ENCODE data around the gene DGCR2.
A peak's percentile ranks its signal among the peaks of the same experiment; 100 is the strongest.
"Not testable (repeated sequence)": the region's sequence is repeated elsewhere in the genome, so short reads cannot be mapped to it uniquely, and the experiment has no call there.

Gene DGCR2, protein sequence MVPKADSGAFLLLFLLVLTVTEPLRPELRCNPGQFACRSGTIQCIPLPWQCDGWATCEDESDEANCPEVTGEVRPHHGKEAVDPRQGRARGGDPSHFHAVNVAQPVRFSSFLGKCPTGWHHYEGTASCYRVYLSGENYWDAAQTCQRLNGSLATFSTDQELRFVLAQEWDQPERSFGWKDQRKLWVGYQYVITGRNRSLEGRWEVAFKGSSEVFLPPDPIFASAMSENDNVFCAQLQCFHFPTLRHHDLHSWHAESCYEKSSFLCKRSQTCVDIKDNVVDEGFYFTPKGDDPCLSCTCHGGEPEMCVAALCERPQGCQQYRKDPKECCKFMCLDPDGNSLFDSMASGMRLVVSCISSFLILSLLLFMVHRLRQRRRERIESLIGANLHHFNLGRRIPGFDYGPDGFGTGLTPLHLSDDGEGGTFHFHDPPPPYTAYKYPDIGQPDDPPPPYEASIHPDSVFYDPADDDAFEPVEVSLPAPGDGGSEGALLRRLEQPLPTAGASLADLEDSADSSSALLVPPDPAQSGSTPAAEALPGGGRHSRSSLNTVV

DNA sequence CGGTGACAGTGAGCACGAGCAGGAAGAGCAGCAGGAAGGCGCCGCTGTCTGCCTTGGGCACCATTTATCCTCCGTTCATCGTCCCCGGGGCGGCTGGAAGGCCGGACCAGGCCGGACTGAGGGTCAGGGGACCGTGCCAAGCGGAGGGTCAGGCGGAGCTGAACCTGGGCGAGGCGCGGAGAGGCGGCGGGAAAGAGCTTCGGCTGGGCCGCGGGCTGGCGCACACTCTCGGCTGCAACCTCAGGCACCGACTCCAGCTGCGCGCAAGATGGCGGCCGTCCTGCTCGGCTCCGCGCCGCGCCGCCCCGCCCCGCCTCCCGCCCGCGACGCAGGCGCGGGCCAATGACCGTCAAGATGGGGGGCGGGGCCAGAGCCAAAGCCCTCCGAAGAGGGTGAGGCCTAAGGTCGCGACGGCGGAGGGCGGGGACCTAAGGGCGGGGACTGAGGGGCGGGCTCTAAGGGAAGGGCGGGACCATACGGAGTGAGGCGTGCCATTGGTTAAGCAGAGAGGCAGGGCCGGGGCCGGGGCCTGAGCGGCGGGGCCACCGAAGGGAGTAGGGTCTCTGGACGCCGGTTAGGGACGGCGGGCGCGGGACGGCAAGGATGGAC, at the start of gene DGCR2:
TSS of gene DGCR2 (minus strand) at position 270 of the 609 bp plus-strand sequence. CDS start at position 64, 206 bp downstream.
- DNase-seq (ENCODE audit: low read depth in 2 of 2, low spot score in 1 of 2): peak; percentile 91 to 95

DNA sequence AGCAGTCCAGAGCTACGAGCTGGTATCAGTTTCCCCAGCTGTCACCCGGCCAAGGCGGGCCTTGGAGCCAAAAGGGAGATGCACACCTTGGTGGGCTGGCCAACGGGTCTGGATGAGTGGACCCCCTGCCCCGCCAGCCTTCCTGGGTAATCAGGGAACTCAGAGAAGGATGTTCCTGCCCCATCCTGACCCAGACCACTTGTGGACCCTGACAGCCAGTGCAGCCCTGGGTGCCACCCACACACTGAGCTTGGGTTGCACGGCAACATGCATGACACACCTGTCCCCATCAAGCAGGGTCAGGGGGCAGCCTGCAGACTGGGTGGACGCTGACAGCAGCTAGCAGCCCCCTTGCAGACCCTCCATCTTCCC, 47.7 kb upstream of the DGCR2 start:
- DNase-seq (ENCODE audit: low read depth in 2 of 2, low spot score in 1 of 2): no peak

DNA sequence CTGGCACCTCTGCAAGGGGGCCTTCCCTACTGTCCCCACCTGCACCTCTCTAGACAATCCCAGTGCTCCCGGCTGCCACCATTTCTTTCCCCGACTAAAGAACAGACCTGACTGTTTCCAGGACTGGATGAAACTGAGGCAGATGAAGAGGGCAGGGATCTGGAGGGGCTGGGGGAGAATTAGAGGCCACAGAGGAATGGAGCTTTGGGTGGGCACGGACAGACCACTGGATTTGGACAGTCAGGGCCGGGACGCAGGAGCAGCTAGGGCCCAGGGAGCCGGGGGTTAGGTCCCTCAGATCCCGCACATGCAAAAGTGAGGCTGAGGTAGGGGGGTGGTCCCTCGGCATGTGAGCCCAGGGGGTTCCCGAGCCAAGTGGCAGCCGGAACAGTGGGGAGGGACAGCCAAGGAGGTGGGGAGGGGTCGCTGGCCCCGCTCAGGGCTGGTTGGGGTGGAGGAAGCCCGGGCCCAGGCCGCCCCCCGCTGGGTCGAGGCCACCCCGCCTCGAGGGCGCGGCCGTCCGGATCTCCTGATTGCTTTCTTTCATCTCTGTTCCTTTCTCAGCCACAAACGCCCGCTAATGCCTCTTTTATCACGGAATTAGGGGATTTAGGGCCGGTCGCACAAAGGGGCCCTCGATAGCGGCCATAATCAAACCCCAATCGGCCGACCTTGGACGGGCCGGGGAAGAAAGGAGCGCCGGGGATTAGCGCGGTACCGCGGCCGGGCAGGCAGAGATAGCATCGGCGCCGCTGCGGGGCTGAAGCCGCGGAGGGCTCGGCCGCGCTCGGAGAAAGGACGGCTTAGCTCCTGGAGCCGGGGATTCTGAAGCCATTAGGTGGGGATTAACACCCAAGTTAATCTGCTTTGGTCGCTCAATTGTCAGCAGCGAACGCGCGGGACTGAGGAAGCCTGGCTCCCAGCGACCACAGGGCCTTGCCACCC, 47.1 kb upstream of the DGCR2 start:
- no peak for DNase-seq (ENCODE audit: low read depth in 2 of 2, low spot score in 1 of 2)

DNA sequence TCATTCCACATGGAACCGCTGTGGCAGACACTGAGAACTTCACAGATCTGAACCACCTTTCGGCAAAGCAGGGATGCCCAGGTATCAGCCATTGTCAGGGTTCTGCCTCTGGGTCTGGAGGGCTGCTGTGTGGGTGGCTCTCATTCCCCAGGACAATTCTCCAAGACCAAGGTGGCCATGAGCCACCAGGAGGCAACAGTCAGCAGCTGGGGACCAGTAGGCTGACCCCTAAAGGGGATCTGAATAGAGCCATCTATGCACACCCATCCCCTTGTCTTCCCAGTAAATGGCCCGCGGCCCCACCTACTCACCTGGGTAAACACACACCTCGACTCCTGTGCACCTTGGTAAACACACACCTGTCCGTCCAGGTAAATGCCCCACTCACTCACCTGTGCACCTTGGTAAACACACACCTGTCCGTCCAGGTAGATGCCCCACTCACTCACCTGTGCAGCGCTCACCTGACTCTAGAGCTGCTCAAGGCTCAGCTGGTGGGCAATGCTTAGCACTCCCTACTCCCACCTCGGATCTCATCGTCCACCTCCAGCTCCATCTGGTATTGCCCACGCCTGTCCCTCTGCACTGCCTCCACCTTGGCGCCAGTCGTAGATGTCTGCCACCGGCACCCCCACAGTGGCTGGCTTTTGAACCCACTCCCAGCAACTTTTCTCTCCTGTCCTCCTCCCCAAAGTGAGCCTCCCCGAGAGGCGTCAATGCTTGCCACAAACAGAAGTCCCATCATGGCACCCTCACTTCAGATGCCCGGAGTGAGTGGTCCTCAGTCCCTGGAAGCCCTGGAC, 46.1 kb upstream of the DGCR2 start:
- no peak for DNase-seq (ENCODE audit: low read depth in 2 of 2, low spot score in 1 of 2)

DNA sequence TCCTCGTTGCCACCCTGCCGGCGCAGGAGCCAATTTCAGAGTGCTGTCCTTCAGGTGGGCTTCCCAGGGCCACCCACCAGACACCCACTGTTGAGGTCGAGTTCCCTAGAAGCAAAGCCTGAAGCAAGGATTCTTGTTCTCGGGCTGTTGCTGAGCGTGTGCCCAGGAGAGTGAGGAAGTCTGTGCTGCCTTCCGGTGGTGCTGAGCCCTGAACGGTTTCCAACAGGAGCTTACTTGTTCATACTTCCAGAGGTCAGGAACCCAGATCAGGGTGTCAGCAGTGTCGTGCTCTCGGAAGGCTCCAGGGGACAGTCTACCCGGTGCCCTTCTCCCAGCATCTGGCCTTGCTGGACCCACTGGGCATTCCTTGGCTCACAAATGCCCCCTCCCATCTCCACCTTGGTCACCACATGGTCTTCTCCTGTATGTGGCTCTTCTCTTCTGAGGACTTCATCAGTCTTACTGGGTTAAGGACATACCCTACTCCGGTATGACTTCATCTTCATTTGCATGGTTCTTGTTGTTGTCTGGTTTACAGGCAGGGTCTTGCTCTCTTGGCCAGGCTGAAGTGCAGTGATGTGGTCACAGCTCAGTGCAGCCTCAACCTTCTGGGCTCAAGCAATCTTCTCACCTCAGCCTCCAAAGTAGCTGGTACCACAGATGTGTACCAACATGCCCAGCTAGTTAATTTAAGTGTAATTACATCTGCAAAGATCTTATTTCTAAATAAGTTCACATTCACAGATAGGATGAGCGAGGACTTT, 45.1 kb upstream of the DGCR2 start:
- no peak for DNase-seq (ENCODE audit: low read depth in 2 of 2, low spot score in 1 of 2)

DNA sequence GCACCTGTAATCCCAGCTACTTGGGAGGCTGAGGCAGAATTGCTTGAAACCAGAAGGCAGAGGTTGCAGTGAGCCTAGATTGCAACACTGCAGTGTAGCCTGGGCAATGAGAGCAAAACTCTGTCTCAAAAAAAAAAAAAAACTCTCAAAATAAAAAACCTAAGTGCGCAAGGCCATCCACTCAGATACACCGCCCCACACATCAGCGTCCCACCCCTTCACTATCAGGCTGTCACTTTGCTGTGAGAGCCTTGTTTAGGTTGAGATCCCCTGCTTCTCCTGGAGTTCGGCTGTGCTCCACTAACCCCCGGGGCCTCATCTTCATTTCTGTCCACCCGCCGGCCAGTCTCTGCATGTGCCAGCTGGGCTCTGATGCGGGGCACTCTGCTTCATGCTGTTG, 44.2 kb upstream of the DGCR2 start:
- DNase-seq (ENCODE audit: low read depth in 2 of 2, low spot score in 1 of 2): no peak

DNA sequence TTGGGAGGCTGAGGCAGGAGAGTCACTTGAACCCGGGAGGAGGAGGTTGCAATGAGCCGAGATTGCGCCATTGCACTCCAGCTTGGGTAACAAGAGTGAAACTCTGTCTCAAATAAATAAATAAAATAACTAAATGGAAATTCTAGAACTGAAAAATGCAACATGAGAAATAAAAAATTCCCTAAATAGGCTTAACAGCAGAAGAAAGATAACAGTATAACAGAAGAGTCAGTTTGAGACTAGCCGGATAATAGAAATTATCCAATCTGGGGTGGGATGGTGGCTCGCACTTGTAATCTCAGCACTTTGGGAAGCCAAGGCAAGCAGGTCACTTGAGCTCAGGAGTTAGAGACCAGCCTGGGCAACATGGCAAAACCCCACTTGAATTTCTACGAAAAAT, 42.2 kb upstream of the DGCR2 start:
- no peak for DNase-seq (ENCODE audit: low read depth in 2 of 2, low spot score in 1 of 2)

DNA sequence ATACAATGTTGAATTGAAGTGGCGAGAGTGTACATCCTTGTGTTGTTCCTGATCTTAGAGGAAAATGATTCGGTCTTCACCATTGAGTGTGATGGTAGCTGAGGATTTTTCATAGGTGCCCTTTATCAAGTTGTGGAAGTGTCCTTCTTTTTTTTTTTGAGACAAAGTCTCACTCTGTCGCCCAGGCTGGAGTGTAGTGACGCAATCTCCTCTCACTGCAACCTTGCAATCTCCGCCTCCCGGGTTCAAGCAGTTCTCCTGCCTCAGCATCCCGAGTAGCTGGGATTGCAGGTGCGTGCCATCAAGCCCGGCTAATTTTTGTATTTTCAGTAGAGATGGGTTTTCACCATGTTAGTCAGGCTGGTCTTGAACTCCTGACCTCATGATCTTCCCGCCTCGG, 36.4 kb upstream of the DGCR2 start:
- DNase-seq (ENCODE audit: low read depth in 2 of 2, low spot score in 1 of 2): not testable (repeated sequence)

DNA sequence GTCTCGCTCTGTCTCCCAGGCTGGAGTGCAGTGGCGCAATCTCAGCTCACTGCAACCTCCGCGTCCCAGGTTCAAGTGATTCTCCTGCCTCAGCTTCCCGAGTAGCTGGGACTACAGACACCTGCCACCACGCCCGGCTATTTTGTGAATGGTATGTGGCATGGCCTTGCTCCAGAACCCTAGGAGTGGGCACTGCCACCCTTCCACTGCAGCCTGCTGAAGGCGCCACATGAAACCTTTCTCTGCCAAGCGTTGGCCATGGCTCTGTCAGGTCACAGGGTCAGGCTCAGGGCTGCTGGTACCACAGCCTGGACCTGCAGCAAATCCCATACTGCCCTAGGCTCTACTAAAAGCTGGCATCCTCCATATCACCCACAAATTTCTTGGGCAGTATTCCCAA, 33.9 kb upstream of the DGCR2 start:
- not testable (repeated sequence) for DNase-seq (ENCODE audit: low read depth in 2 of 2, low spot score in 1 of 2)

DNA sequence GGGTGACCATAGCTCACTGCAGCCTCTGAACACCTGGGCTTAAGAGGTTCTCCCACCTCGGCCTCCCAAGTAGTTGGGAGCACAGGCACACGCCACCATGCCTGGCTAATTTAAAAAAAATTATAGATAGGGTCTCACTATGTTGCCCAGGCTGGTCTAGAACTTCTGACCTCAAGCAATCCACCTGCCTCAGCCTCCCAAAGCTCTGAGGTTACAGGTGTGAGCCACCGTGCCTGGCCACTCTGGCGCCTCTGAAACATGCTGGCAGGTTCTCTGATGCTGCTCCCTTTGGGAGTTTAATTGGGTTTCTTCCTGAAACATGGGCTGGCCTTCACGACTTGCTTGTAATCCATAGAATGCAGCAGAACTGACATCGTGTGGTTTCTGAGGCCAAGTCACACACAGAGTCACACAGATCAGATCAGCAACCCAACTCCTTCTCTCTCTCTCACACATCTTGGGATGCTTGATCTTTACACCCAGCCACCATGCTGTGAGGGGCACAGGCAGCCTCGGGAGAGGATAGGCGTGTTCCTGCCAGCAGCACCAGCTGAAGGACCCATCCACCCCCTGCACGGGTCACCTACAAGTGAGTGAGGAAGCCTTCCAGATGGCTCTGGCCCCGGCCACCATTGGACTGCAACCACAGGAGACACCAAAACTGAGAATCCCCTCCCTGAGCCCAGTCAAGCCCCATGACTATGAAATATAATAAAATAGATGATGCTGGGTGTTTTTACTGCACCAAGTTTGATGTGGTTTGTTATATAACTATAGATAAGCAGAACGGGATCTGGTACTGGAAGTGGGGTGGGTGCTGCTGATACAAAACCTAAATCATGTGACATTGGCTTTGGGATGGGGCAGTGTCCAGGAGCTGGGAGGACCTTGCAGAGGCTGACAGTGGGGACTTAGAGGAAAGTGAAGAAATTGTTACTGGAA, 31.0 kb upstream of the DGCR2 start:
- no peak for DNase-seq (ENCODE audit: low read depth in 2 of 2, low spot score in 1 of 2)

DNA sequence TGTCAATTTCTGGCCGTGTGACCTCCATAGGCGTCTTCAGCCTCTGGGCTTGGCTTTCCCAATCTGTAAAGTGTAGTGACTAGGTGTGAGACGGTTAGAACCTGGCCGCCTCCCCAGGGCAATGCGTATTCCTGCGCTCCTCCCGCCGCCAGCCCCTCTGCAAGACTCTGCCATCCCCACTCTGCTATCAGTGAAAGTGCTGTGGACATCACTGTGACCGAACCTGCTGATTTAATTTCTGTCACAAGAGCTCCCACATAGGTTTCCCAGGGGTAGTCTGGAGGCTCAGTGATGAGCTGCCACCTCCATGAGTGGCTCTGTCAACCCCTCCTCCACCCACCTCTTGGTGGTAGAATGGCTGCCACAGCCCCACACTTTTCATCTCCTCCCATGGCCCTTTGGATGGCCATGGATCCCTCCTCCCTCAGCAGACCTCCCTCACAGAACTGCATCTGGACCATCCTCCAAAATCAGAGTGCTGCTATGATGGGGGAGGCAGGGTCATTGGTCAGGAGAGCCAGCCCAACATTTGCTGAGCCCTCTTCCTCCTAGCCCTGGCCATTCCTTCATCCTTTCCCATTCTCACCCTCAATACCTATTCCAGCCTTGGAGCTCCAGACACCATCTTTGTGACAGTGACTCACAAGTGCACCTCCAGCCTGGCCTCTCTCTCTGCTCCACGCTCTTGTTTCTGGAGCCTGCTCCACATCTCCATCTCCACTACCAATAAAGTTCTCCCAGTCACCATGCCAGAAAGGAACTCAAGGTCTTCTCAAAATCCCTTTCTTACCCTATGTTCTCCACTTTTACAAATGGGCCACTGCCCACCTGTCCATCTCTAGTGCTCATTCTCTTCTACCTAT, 29.3 kb upstream of the DGCR2 start:
- DNase-seq (ENCODE audit: low read depth in 2 of 2, low spot score in 1 of 2): no peak

DNA sequence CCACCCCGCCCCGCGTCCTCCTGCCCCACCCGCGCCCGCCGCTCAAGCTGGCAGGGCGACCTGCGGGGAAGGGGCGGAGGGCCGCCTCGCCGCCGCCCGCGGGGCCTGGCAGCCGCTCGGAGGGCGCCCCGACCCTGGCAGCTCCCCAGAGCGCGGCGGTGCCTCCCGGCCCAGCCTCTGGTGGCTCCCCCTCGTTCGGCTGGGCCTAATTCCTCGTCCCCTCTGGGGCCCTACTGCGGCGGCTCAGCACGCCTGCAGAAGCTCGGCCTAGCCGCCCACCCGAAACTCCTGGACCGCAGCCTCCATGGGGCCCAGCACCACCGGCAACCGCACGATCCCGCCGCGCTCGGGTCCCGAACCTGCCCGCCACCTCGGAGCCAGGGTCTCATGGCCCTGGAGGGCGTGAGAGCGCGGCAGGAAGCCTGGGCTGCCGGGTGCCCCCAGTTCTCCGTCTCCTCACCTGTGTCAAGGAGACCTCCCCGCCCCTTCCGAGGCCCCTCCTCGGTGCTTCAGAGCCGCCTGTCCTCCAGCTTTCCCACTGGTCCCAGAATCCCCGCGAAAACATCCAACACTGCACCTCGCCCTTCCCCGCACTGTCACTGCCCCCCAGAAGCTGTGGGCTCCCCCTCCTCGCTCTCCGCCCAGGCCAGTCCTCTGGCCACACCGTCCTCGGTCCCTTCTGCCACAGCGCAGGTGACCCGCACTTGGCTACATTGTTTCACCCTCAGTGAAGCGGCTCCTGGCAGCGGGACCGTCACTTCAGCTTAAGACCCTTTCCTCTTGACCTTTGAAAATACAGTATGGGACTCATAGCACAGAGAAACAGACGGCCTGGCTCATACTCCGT, 28.5 kb upstream of the DGCR2 start:
- no peak for DNase-seq (ENCODE audit: low read depth in 2 of 2, low spot score in 1 of 2)

DNA sequence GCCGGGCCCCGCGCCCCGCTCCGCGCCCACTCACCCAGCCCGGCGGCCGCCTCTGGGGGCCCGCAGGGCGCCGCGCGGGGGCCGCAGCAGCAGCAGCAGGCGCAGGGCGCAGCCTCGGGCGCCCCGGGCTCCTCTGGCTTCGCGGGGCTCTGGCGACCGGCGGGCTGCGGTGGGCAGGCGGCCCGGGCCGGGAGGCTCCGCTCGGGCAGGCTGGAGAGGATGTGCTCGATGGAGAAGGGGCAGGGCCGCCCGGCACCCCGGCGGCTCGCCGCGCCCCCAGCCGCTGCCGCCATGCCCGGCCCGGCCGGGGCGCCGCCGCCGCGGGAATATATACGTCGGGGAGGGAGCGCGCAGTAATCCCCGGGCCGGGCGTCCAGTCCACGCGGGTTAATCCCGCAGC, 27.8 kb upstream of the DGCR2 start, which contains the start of gene GSC2:
TSS of gene GSC2 (minus strand) at position 302 of the 400 bp plus-strand sequence. CDS start at position 293, 9 bp downstream.
- DNase-seq (ENCODE audit: low read depth in 2 of 2, low spot score in 1 of 2): no peak

DNA sequence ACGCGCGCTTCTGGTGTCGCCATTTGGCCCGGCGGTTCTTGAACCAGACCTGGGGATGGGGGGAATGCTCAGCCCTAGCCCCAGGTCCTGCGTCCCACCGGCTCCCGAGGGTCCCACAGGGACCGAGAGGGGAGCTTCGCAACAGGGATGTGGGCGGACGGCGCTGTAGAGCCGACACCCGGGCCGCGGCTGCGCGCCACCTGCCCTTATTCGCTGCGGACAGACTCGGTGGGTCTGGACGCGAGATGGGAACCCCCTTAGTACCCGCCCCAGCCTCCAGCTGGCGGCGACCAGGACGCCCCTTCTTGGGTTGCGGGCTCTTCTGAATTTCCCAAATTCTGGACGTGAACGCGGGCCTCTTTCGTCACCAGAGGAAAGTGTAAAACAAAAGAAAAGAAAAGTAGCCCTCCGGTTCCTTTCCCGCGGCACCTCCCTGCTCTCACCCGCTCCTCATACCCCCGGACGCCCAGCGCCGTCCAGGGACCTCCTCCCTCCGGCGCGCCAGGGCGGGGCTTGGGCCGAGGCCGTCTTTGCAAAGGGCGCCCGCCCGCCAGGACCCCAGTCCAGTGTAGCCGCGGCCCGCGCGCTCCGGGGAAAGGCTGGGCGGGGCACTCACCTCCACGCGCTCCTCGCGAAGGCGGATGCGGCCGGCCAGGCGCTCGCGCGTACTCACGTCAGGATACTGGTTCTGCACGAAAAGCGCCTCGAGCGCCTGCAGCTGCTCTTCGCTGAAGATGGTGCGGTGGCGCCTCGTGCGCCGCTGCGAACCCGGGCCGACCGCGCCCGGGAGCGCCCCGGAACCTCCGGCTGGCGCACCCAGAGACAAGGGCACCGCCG, 27.1 kb upstream of the DGCR2 start:
- DNase-seq (ENCODE audit: low read depth in 2 of 2, low spot score in 1 of 2): no peak

DNA sequence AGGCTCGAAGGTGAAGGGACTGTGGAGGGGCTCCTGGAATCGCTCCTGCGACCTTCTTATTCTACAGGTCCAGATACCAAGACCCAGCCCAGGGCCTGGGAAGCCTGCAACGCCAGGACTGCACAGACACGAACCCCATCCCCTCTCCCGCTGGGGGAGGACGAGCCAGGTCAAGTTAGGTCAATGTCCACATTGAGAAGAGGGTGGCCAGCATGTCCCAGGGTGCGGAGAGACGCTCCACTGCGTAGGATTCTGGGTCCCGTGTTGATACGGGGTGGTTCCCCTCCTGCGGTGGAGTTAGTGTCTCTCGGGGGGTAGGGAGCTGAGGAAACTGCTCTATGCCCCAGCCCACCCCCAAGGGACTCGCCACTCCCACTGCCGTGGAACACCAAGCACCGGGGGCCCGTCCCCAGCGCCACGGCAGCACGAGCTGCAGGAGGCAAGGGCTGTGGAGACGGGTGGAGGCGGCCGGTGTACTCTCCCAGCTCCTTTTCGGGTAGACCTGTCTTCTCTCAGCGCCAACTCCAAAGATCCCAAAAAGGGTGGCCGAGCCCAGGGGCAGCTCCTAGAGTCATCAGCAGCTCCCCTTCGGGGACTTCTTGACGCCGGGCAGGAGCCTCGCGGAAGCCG, 26.3 kb upstream of the DGCR2 start:
- DNase-seq (ENCODE audit: low read depth in 2 of 2, low spot score in 1 of 2): no peak

All from stimulated activated CD8-positive, alpha-beta memory T cell treated with anti-CD3 and anti-CD28 coated beads, Interleukin-4, amount 100 ng/mL, for 1 hour (primary cell).